SU-DHL-6 (cell line): ENCODE results near the gene AGAP1.

ENCODE experiments used
- H2AFZ ChIP-seq: fragments of 200-600 bp; sonication (generic); 2 replicates; pipeline ENCODE4 v1.6.1; 2014; ENCODE audit warnings: low read depth, mild to moderate bottlenecking, moderate library complexity, mixed read lengths, antibody characterized with exemption, low read length; ENCODE audit not compliant: severe bottlenecking
- H3F3A ChIP-seq: fragments of 200-600 bp; shearing (Covaris generic); 2 replicates; pipeline ENCODE4 v1.6.0; 2016; ENCODE audit warnings: antibody characterized with exemption, mild to moderate bottlenecking; ENCODE audit not compliant: insufficient read depth
- H3K27ac ChIP-seq: fragments of 200-600 bp; sonication (generic); 2 replicates; pipeline ENCODE4 v1.5.1; 2016; ENCODE audit warnings: low read depth, mild to moderate bottlenecking, low read length, moderate library complexity, mixed read lengths
- H3K27me3 ChIP-seq: fragments of 200-600 bp; sonication (generic), shearing (Covaris generic); 2 replicates; pipeline ENCODE4 v1.6.0; 2014; ENCODE audit warnings: mild to moderate bottlenecking, low read length
- H3K36me3 ChIP-seq: fragments of 200-600 bp; sonication (generic); 2 replicates; pipeline ENCODE4 v1.6.1; 2014; ENCODE audit warnings: mild to moderate bottlenecking, low read length, mixed read lengths
- H3K4me2 ChIP-seq: fragments of 300-600, 200-600 bp; shearing (Covaris generic), sonication (generic); 2 replicates; pipeline ENCODE4 v1.6.0; 2014; ENCODE audit warnings: low read length, low read depth, mild to moderate bottlenecking; ENCODE audit not compliant: poor library complexity, severe bottlenecking
- H3K4me3 ChIP-seq: fragments of 200-600 bp; sonication (generic); 2 replicates; pipeline ENCODE4 v1.5.1; 2014; ENCODE audit warnings: antibody characterized with exemption, low read length, mild to moderate bottlenecking, mixed read lengths; ENCODE audit not compliant: insufficient read depth, poor library complexity, severe bottlenecking
- H3K79me2 ChIP-seq: fragments of 200-600 bp; sonication (generic); 2 replicates; pipeline ENCODE4 v1.6.1; 2014; ENCODE audit warnings: mild to moderate bottlenecking, low read length, moderate library complexity; ENCODE audit not compliant: insufficient read depth
- H3K9ac ChIP-seq: fragments of 200-600 bp; sonication (generic); 2 replicates; pipeline ENCODE4 v1.7.0; 2014; ENCODE audit warnings: mild to moderate bottlenecking, low read length
- H3K9me2 ChIP-seq: fragments of 200-600 bp; sonication (generic); replicated peaks from 2 replicates; pipeline ENCODE4 v1.6.1; 2014; ENCODE audit warnings: low read length; ENCODE audit not compliant: insufficient read depth
- H3K9me3 ChIP-seq: fragments of 200-600 bp; sonication (generic); 2 replicates; pipeline ENCODE4 v1.6.1; 2014; ENCODE audit warnings: low read length, mixed read lengths; ENCODE audit not compliant: insufficient read depth
- H4K20me1 ChIP-seq: fragments of 200-600 bp; sonication (generic); 2 replicates; pipeline ENCODE4 v1.6.1; 2014; ENCODE audit warnings: low read depth, mild to moderate bottlenecking, antibody characterized with exemption, low read length, moderate library complexity, mixed read lengths
- CTCF ChIP-seq: fragments of 200-600 bp; sonication (generic); IDR thresholded peaks from one replicate; pipeline ENCODE4 v1.5.1; 2017; ENCODE audit warnings: antibody characterized with exemption, mild to moderate bottlenecking, low read length, moderate library complexity; ENCODE audit not compliant: insufficient read depth, poor library complexity, severe bottlenecking
- EZH2phosphoT487 ChIP-seq: fragments of 200-600 bp; sonication (generic), shearing (Covaris generic); conservative IDR thresholded peaks from 2 replicates; pipeline ENCODE4 v1.6.1; 2018; ENCODE audit warnings: mild to moderate bottlenecking, antibody characterized with exemption, low read length, moderate library complexity, mixed read lengths

Gene AGAP1

GRCh38 chr2:236157366-236157765 is 663.5 kb downstream of the AGAP1 start:
- Histone ChIP-seq H3F3A (no peaks in the 10 kb centered on the region), H3K27me3 (no peaks in the 10 kb centered on the region), H3K4me3 (no peak overlapping the region), H3K79me2 (no peaks in the 10 kb centered on the region), H3K4me2 (no peak overlapping the region), H3K9me3 (no peaks in the 10 kb centered on the region), H3K9ac (no peak overlapping the region), H3K9me2 (no peaks in the 10 kb centered on the region), H3K27ac (no peak overlapping the region), H3K36me3 (no peaks in the 10 kb centered on the region), H2AFZ (no peak overlapping the region), H4K20me1 (no peaks in the 10 kb centered on the region)
- TF ChIP-seq CTCF (no peak), EZH2phosphoT487 (no peak)

GRCh38 chr2:236157815-236158498 is 664.1 kb downstream of the AGAP1 start:
- Histone ChIP-seq H3K27ac (no peak overlapping the region), H3K4me3 (no peak overlapping the region), H3F3A (no peaks in the 10 kb centered on the region), H3K4me2 (no peak overlapping the region), H3K36me3 (no peaks in the 10 kb centered on the region), H3K9me2 (no peaks in the 10 kb centered on the region), H2AFZ (no peak overlapping the region), H4K20me1 (no peaks in the 10 kb centered on the region), H3K9ac (no peak overlapping the region), H3K79me2 (no peaks in the 10 kb centered on the region), H3K27me3 (no peaks in the 10 kb centered on the region), H3K9me3 (no peaks in the 10 kb centered on the region)
- no peak for TF ChIP-seq CTCF
- no peak for TF ChIP-seq EZH2phosphoT487

GRCh38 chr2:236158969-236159777 is 665.3 kb downstream of the AGAP1 start:
- H3K27me3 ChIP-seq, result no peaks in the 10 kb centered on the region
- no peak overlapping the region for H3K4me2 ChIP-seq

More at GRCh38 chr2:236158969-236159777, 665.3 kb downstream of the AGAP1 start:
- Histone ChIP-seq H3K27ac (no peak overlapping the region), H3F3A (no peaks in the 10 kb centered on the region), H3K4me3 (no peak overlapping the region), H4K20me1 (no peaks in the 10 kb centered on the region), H3K9me2 (no peaks in the 10 kb centered on the region), H3K9me3 (no peaks in the 10 kb centered on the region), H2AFZ (no peak overlapping the region), H3K79me2 (no peaks in the 10 kb centered on the region), H3K9ac (no peak overlapping the region), H3K36me3 (no peaks in the 10 kb centered on the region)
- no peak for TF ChIP-seq CTCF
- TF ChIP-seq EZH2phosphoT487, result no peak
